ENCODE measurements around the gene OR2F1.

DNA sequence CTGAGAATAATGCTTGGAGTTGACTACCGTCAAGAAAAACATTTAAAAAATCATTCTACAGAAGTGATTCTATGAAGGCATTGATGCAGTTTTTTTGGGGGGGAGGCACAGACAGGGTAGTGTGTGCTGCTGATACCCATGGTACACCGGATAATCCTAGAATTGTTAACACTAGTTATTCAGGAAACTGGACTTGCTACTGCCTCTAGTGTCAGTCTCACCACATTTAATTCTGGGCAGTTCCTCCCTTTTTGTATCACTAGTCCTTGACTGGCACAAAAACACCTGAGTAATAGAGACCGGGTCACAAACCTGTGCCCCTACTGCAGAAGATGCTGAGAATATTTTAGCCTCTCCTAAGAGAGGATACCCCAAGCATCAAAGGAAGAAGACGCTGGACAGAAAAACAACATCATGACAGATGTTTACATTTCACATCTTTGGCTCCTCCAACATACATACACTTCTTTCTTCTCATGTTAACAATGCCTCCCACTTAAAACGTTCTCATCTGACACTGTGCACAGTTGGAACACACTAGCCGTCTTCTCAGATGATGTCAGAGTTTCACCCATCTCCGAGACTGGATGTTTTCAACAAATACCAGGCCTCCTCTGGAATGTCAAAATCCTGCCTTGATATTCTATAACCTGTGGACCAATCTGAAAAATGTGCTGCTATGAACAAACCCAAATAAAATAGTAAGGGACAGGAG is 39.5 kb upstream of the OR2F1 start:
- TF ChIP-seq, protein P1, sequence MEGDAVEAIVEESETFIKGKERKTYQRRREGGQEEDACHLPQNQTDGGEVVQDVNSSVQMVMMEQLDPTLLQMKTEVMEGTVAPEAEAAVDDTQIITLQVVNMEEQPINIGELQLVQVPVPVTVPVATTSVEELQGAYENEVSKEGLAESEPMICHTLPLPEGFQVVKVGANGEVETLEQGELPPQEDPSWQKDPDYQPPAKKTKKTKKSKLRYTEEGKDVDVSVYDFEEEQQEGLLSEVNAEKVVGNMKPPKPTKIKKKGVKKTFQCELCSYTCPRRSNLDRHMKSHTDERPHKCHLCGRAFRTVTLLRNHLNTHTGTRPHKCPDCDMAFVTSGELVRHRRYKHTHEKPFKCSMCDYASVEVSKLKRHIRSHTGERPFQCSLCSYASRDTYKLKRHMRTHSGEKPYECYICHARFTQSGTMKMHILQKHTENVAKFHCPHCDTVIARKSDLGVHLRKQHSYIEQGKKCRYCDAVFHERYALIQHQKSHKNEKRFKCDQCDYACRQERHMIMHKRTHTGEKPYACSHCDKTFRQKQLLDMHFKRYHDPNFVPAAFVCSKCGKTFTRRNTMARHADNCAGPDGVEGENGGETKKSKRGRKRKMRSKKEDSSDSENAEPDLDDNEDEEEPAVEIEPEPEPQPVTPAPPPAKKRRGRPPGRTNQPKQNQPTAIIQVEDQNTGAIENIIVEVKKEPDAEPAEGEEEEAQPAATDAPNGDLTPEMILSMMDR (IDR thresholded peaks at IDR 0.05): no peak
- no peak for TF ChIP-seq POLR2A (IDR thresholded peaks at IDR 0.05)
